MCF 10A (cell line): ENCODE results near the gene MAP3K2. TPM values are rescaled to one million over a fixed set of nuclear protein-coding genes. Genes with fewer than 3 reads are reported as not detected.

Experiments used
- BruUV-seq: library from RNA; stranded (reverse); fragments of 400-500 nt; replicated peaks from 2 replicates; lab custom pipeline; 2021; lab: Mats Ljungman, UMichigan
- CTCF ChIA-PET: fragments of 300-600 bp; sonication (Branson Sonifier 250); formaldehyde crosslinking; extraction: SDS; loops from one replicate; lab custom pipeline; 2021; ENCODE audit warnings: antibody characterized with exemption, inconsistent platforms; lab: Yijun Ruan, JAX
- POLR2A ChIA-PET: fragments of 300-600, 350-650 bp; sonication (Branson Sonifier 250); formaldehyde crosslinking; extraction: SDS; loops from one replicate; lab custom pipeline; 2020; ENCODE audit warnings: antibody characterized with exemption, inconsistent platforms; lab: Yijun Ruan, JAX
- DNase-seq: peaks from one replicate; pipeline ENCODE4 v3.0.0-alpha.2; 2018; ENCODE audit not compliant: unreplicated experiment
- H3K27ac Mint-ChIP-seq: one replicate; pipeline ENCODE4 v1.8.0; 2022; ENCODE audit warnings: mild to moderate bottlenecking, low read depth, mixed read lengths; ENCODE audit not compliant: unreplicated experiment
- H3K27me3 Mint-ChIP-seq: one replicate; pipeline ENCODE4 v1.8.0; 2022; ENCODE audit warnings: mixed read lengths; ENCODE audit not compliant: insufficient read depth, unreplicated experiment
- H3K36me3 Mint-ChIP-seq: one replicate; pipeline ENCODE4 v1.8.0; 2022; ENCODE audit warnings: mild to moderate bottlenecking, moderate library complexity, mixed read lengths; ENCODE audit not compliant: insufficient read depth, unreplicated experiment
- H3K4me1 Mint-ChIP-seq: one replicate; pipeline ENCODE4 v1.8.0; 2022; ENCODE audit warnings: mixed read lengths; ENCODE audit not compliant: insufficient read depth, unreplicated experiment
- H3K4me3 Mint-ChIP-seq: one replicate; pipeline ENCODE4 v1.8.0; 2022; ENCODE audit warnings: mild to moderate bottlenecking, moderate library complexity, mixed read lengths; ENCODE audit not compliant: unreplicated experiment
- H3K9me3 Mint-ChIP-seq: one replicate; pipeline ENCODE4 v1.8.0; 2022; ENCODE audit warnings: mixed read lengths; ENCODE audit not compliant: unreplicated experiment
- CTCF ChIP-seq: fragments of 200-600 bp; IDR thresholded peaks from one replicate; pipeline ENCODE4 v1.8.0; 2022; ENCODE audit warnings: antibody characterized with exemption, mild to moderate bottlenecking; ENCODE audit not compliant: unreplicated experiment
- intact Hi-C: fragments of 100-400 bp; cut with micrococcal nuclease; formaldehyde crosslinking; loops from 2 replicates; pipeline ENCODE4 v1.14.1; 2022
- total RNA-seq: library from RNA; stranded (reverse); gene quantifications from 2 replicates; pipeline ENCODE4 v1.2.3, GENCODE V29; 2022

MAP3K2 gene
- total RNA-seq, 1 experiment from 2014 or later = 62.9 TPM

- Mint-ChIP-seq H3K4me3 (peak overlapping the region; percentile 65), H3K9me3 (no peaks in the 10 kb centered on the region), H3K27ac (peak overlapping the region; percentile 24), H3K27me3 (no peaks in the 10 kb centered on the region), H3K36me3 (no peaks in the 10 kb centered on the region), H3K4me1 (peaks cover 30% of the 10 kb centered on the region)
- intact Hi-C loops = loop anchor here (2.0 to 5.0 kb wide), 2 partner anchors 59 to 91 kb away; no protein-coding TSS in a partner anchor
- peak; percentile 58 for TF ChIP-seq CTCF
- ChIA-PET POLR2A (interaction anchor here (0.9 to 7.5 kb wide), 5 partner anchors 14 to 63 kb away, joined by 3 to 57 read pairs (median 9); partner anchors contain the start of gene MAP3K2), CTCF (interaction anchor here (0.7 to 3.6 kb wide), 13 partner anchors 12 to 96 kb away, joined by 3 to 21 read pairs (median 4); no protein-coding TSS in a partner anchor)
- DNase-seq = peak; percentile 61
- no TSS peak for BruUV-seq
These were observed 28.1 kb upstream of the MAP3K2 start for GRCh38 chr2:127415593-127416505.

GRCh38 chr2:127414638-127415592, 27.1 kb upstream of the MAP3K2 start:
- no TSS peak for BruUV-seq
- TF ChIP-seq CTCF = no peak
- H3K4me3 Mint-ChIP-seq = no peak overlapping the region
- intact Hi-C loops = loop anchor here (5.0 kb wide), 1 partner anchor 58 kb away; no protein-coding TSS in a partner anchor
- H3K27ac Mint-ChIP-seq = peak overlapping the region; percentile 77
- H3K4me1 Mint-ChIP-seq = peaks cover 30% of the 10 kb centered on the region
- H3K9me3 Mint-ChIP-seq = no peaks in the 10 kb centered on the region
- H3K27me3 Mint-ChIP-seq = no peaks in the 10 kb centered on the region
- DNase-seq = no peak
- ChIA-PET CTCF (interaction anchor here (0.5 to 3.6 kb wide), 13 partner anchors 8 to 113 kb away, joined by 3 to 21 read pairs (median 4); no protein-coding TSS in a partner anchor), POLR2A (interaction anchor here (1.1 to 7.5 kb wide), 7 partner anchors 13 to 112 kb away, joined by 3 to 57 read pairs (median 7); partner anchors contain the start of genes IWS1 and MAP3K2)
- H3K36me3 Mint-ChIP-seq = no peaks in the 10 kb centered on the region

- H3K36me3 Mint-ChIP-seq = no peaks in the 10 kb centered on the region
- POLR2A ChIA-PET = interaction anchor here (0.7 to 7.5 kb wide), 8 partner anchors 12 to 113 kb away, joined by 3 to 57 read pairs (median 6); partner anchors contain the start of genes IWS1 and MAP3K2
- H3K27ac Mint-ChIP-seq = peak overlapping the region; percentile 77
- intact Hi-C loops = no loop called here
- no TSS peak for BruUV-seq
- peak; percentile 73 for DNase-seq
- H3K4me3 Mint-ChIP-seq = peak overlapping the region; percentile 26
- no peaks in the 10 kb centered on the region for H3K27me3 Mint-ChIP-seq
- peaks cover 30% of the 10 kb centered on the region for H3K4me1 Mint-ChIP-seq
- no peak for TF ChIP-seq CTCF
- H3K9me3 Mint-ChIP-seq = no peaks in the 10 kb centered on the region
- CTCF ChIA-PET = interaction anchor here (0.6 to 3.6 kb wide), 5 partner anchors 9 to 112 kb away, joined by 3 to 21 read pairs (median 3); no protein-coding TSS in a partner anchor
These were observed 26.2 kb upstream of the MAP3K2 start for GRCh38 chr2:127413782-127414637.
